GM12892 (cell line): Measurements from ENCODE around the gene PLEKHG5.

Experiments
- DNase-seq: peaks from one replicate; pipeline ENCODE4 v3.0.0; 2011; ENCODE audit not compliant: insufficient read length
- FAIRE-seq: peaks from 2 replicates; lab custom pipeline; 2011; peaks lifted over from hg19 to GRCh38; lab: Jason Lieb, UNC
- POLR2A ChIP-seq: IDR thresholded peaks from 2 replicates; pipeline ENCODE4 v1.6.1; 2011; ENCODE audit warnings: low read depth, low read length, control low read depth
- POLR2AphosphoS5 ChIP-seq: IDR thresholded peaks from 2 replicates; pipeline ENCODE4 v1.6.1; 2011; ENCODE audit warnings: low read depth, low read length, control low read depth
- TAF1 ChIP-seq: IDR thresholded peaks from 2 replicates; pipeline ENCODE4 v1.6.1; 2011; ENCODE audit warnings: low read depth, mild to moderate bottlenecking, control low read depth, low read length, borderline replicate concordance

The PLEKHG5 gene

GRCh38 chr1:6519935-6520671 is 28.6 kb upstream of the PLEKHG5 start:
- FAIRE-seq (no peak), DNase-seq (no peak)
- TF ChIP-seq POLR2AphosphoS5: no peak
- TF ChIP-seq TAF1: no peak
- no peak for TF ChIP-seq POLR2A

GRCh38 chr1:6519491-6519934 is 28.0 kb upstream of the PLEKHG5 start:
- TF ChIP-seq TAF1 (no peak), POLR2A (no peak), POLR2AphosphoS5 (no peak)
- DNase-seq: no peak
- FAIRE-seq: no peak

- TF ChIP-seq POLR2AphosphoS5: no peak
- no peak for TF ChIP-seq TAF1
- no peak for TF ChIP-seq POLR2A
- FAIRE-seq (no peak), DNase-seq (no peak)
Observed at GRCh38 chr1:6517435-6517851, 26.0 kb upstream of the PLEKHG5 start.

- FAIRE-seq (no peak), DNase-seq (no peak)
- TF ChIP-seq POLR2AphosphoS5 (no peak), POLR2A (no peak), TAF1 (no peak)
Observed at GRCh38 chr1:6515771-6516170, 24.3 kb upstream of the PLEKHG5 start.

- no peak for DNase-seq
- TF ChIP-seq POLR2A (no peak), TAF1 (no peak), POLR2AphosphoS5 (no peak)
- no peak for FAIRE-seq
Observed at GRCh38 chr1:6513320-6513801, 21.9 kb upstream of the PLEKHG5 start.

- no peak for DNase-seq
- TF ChIP-seq POLR2A: no peak
- TF ChIP-seq TAF1: no peak
- no peak for TF ChIP-seq POLR2AphosphoS5
- FAIRE-seq: no peak
Observed at GRCh38 chr1:6512908-6513280, 21.4 kb upstream of the PLEKHG5 start.

GRCh38 chr1:6512245-6512907 is 20.9 kb upstream of the PLEKHG5 start:
- no peak for FAIRE-seq
- TF ChIP-seq POLR2AphosphoS5: no peak
- TF ChIP-seq POLR2A: no peak
- TF ChIP-seq TAF1: no peak
- no peak for DNase-seq

GRCh38 chr1:6511561-6512244 is 20.2 kb upstream of the PLEKHG5 start:
- TF ChIP-seq TAF1: no peak
- no peak for TF ChIP-seq POLR2AphosphoS5
- no peak for TF ChIP-seq POLR2A
- FAIRE-seq (no peak), DNase-seq (no peak)

- no peak for TF ChIP-seq TAF1
- TF ChIP-seq POLR2A: no peak
- no peak for TF ChIP-seq POLR2AphosphoS5
- FAIRE-seq: no peak
- DNase-seq: no peak
Observed at GRCh38 chr1:6511056-6511455, 19.6 kb upstream of the PLEKHG5 start.

- FAIRE-seq (no peak), DNase-seq (no peak)
- TF ChIP-seq POLR2AphosphoS5: no peak
- TF ChIP-seq POLR2A: no peak
- no peak for TF ChIP-seq TAF1
Observed at GRCh38 chr1:6510493-6510892, 19.0 kb upstream of the PLEKHG5 start.

- FAIRE-seq (no peak), DNase-seq (no peak)
- TF ChIP-seq POLR2AphosphoS5 (no peak), TAF1 (no peak)
Observed at GRCh38 chr1:6509919-6510291, 18.4 kb upstream of the PLEKHG5 start.
